Right ventricle myocardium inferior (tissue), 1 donor: ENCODE results near the gene LRRC75A. TPM values are rescaled to one million over a fixed set of nuclear protein-coding genes. Genes with fewer than 3 reads are reported as not detected.
"Not testable (repeated sequence)": the region's sequence is repeated elsewhere in the genome, so short reads cannot be mapped to it uniquely, and the experiment has no call there.

Experiments used
- ATAC-seq: fragments of 200-7000 bp; cut with Tn5 transposase; one replicate; pipeline ENCODE4 v1.9.1; 2020; ENCODE audit warnings: mild to moderate bottlenecking, moderate library complexity
- DNase-seq: peaks from one replicate; pipeline ENCODE4 v3.0.0; 2021; ENCODE audit errors: missing footprints
- intact Hi-C: fragments of 100-400 bp; cut with DNase I; formaldehyde crosslinking; loops from one replicate; pipeline ENCODE4 v1.11.0; 2022
- total RNA-seq: library from RNA; stranded (reverse); fragmentation: NEBNext Ultra II Directional; extraction: Animal tissue kit (Norgen Biotek cat#: 25700); gene quantifications from one replicate; pipeline ENCODE4 v1.2.1, GENCODE V29; 2021
- donor health status: DM: no; HTN: yes; CAD: no; lungs with severe emphysema.

The LRRC75A gene
- total RNA-seq, 1 donor from 2014 or later: 1.1 TPM

DNA sequence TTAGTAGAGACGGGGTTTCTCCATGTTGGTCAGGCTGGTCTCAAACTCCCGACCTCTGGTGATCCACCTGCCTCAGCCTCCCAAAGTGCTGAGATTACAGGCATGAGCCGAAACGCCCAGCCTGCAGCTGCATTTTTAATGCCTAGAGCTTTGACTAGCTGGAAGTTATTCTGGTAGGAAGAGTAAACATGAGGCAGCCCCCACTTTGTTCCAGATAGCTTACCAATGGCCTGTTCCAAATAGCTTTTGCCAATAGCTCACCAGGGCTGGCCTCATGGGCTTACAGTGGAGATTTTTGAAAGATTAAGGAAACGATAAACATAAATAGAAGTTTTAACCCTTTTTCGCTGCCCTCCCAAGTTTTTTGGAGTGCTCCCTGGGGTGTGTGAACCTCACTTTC is 66.8 kb downstream of the LRRC75A start:
- DNase-seq (peak; percentile 20), ATAC-seq (no peak)
- intact Hi-C loops: no loop called here

- ATAC-seq (no peak), DNase-seq (peak; percentile 41)
- intact Hi-C loops: no loop called here
Measured at GRCh38 chr17:16423226-16423872, 68.6 kb downstream of the LRRC75A start.

DNA sequence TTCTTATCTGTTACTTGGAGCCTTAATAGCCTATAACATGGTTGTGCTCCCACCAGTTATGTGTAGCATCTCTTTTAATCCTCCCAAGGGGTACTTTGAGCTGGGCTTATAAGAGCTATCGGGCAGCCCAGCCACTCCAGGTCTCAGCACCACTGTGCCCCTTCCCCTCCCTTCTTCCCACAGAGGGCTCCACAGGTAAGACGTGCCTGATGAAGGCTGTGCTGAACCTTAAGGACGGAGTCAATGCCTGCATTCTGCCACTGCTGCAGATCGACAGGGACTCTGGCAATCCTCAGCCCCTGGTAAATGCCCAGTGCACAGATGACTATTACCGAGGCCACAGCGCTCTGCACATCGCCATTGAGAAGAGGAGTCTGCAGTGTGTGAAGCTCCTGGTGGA is 69.6 kb downstream of the LRRC75A start:
- peak; percentile 20 for DNase-seq
- intact Hi-C loops: no loop called here
- ATAC-seq: no peak

GRCh38 chr17:16419929-16420271 is 72.1 kb downstream of the LRRC75A start:
- intact Hi-C loops: no loop called here
- DNase-seq: peak; percentile 39
- ATAC-seq: no peak

DNA sequence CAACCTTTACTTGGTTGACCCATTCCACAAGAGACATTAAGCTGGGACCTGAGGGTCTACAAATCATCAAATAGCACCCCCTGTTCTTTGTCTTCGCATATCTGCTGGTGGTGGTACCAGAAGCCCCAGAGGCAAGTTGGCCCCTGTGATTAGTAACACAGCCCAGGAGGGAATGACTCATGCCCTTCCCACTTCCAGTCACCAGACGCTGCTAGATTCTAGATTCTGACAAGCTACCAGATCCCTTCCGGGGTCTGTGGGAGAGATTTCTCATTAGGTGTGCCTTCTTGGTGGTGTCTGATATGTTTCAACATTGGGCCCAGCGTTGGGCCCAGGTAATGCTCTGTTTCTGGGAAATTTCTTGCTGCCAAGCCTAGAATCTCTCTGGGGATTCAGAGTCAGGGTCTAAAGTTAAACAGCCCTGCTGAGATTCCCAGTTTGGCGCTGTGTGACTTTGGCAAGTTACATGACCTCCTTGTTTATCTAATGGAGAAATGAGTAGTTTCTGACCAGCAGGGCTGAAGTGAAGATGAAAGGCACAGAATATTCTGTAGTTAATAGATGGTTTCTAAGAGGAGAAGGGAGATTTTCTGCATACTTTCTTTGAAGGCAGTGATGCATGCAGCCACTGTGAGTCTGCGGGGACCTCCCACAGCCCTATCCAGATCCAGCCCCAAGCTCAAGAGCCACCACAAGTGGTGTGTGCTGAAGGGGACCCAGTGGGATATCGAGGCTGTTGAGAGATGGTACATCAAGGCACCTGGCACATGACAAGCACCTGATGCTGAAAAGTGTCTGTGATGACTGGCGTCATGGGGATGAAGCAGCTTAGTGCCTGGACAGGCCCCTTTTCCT is 72.7 kb downstream of the LRRC75A start:
- intact Hi-C loops: no loop called here
- DNase-seq (no peak), ATAC-seq (no peak)

DNA sequence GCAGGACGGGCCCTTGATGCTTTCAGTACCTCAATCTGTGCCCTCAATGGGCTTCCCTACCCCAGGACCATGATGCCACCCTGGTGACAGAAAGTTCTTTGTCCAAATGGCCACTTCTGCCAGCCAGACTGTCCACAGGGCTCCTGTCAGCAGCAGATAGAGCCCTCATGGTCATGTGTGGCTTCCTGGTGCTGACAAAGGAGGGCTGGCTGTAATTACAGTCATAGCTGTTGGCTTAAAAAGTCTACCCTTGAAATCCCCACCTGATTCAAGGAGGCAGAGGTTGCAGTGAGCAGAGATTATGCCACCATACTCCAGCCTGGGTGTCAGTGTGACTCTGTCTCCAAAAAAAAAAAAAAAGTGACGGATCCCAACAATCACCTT is 73.3 kb downstream of the LRRC75A start:
- ATAC-seq: no peak
- peak; percentile 58 for DNase-seq
- intact Hi-C loops: no loop called here

DNA sequence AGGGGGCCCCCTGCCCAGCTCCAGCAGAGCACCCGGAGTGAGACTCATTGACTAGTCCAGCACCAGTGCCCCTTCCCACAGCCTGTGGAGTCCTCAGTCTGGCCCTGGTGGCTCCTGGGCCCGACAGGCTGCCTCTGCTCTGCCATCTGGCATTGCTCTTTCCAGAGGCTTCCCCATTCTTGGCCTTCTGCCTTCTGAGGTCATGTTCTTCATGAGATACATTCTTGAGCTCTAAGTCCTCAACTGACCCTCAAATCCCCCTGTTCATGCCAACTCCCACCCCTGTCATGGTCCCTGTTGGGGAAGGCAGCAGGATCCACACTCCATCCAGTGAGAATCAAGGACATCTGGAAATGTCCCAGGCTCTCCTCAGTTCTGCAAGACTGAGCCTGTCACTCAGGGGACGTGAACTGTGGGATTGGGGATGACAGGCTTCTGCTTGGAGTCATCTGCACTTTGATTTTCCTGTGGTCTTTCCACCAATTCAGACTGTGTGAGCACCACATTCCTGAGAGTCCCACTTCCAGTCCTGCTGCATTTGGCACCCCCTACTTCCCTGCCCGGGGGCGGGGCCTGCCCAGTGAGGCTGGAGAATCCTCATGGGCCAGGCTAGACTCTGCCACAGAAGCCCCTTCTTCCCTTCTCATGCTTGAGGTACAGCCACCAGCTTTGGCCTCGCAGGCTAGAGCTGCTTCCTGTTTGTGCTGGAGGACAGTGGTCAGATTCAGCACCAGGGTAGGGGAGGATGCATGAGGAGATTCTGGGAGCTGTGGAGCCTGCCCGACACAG is 73.9 kb downstream of the LRRC75A start:
- ATAC-seq (no peak), DNase-seq (no peak)
- intact Hi-C loops: no loop called here

GRCh38 chr17:16417399-16417798 is 74.6 kb downstream of the LRRC75A start:
- ATAC-seq: no peak
- peak; percentile 31 for DNase-seq
- intact Hi-C loops: no loop called here

DNA sequence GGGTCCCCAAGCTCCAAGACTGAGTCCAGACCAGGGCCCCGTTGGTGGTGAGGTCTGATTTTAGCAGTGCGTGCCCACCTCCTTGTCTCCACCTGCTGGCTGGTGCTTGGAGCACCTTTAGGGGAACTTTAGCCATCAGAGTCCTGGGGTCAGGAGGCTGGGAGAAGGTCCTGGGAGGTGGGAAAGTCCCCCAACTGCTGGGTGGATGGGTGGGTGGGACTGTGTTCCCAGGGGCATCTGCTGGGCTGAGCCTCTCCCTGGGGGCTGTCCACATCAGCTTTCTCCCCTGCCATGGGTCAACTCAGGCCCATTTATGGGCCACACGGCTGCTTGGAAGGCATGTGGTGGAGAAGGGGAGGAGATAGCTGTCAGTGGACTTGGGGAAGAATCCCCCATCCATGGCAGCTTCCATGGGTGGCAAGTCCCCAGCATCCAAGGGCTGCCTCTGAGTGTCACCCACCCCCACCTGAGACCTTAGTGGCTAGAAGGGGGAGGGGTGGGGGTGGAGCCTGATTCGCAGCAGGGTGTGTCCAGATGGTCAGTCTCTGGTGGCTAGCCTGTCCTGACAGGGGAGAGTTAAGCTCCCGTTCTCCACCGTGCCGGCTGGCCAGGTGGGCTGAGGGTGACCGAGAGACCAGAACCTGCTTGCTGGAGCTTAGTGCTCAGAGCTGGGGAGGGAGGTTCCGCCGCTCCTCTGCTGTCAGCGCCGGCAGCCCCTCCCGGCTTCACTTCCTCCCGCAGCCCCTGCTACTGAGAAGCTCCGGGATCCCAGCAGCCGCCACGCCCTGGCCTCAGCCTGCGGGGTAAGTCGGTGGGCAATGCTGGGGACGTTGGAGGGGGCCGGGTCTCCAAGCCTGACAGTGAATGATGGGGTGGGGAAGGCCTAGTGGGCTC is 76.7 kb downstream of the LRRC75A start, which contains the start of gene TRPV2:
Gene TRPV2, plus strand, starts transcription at position 541 of the 894 bp plus-strand sequence. CDS start 2,098 bp downstream, outside the sequence.
- DNase-seq (peak; percentile 76), ATAC-seq (no peak)
- intact Hi-C loops: no loop called here

DNA sequence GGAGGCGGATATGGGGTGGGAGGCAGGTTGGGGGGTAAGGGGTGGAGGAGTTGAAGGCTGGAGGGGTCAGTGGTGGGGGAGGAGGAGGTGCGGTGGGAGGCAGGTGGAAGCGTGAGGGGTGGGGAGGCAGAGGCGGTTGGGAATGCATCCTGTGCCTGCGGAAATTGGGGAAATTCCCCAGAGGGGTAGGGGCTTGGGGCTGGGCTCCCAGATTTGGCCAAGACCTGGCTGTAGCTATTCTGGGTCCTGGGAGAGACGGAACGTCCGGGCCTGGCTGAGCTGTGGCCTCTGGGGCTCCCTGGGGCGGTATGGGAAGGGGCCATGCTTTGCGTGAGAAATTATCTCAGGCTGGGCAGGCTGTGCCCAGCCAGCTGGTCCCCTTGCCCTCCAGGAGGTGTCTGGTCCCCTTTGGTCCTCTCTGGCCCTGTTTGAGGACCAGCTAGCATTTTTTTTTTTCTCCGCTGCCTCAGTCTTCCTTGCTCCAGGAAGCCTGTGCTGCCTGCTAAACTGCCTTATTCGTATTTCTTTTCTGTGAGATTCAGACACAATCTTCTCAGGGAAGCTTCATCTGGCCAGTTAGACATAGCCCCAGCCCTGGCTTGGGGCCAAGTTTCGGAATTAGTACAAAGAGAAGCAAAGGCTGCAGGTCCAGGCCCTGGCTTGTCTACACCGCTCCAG is 83.9 kb downstream of the LRRC75A start:
- DNase-seq (peak; percentile 83), ATAC-seq (peak; percentile 54)
- intact Hi-C loops: no loop called here

- intact Hi-C loops: no loop called here
- DNase-seq (peak; percentile 59), ATAC-seq (peak; percentile 70)
Measured at GRCh38 chr17:16406742-16407674, 85.0 kb downstream of the LRRC75A start.

- DNase-seq, ATAC-seq, intact Hi-C loops: not testable (repeated sequence)
Measured at GRCh38 chr17:16403847-16404246, 88.1 kb downstream of the LRRC75A start.

DNA sequence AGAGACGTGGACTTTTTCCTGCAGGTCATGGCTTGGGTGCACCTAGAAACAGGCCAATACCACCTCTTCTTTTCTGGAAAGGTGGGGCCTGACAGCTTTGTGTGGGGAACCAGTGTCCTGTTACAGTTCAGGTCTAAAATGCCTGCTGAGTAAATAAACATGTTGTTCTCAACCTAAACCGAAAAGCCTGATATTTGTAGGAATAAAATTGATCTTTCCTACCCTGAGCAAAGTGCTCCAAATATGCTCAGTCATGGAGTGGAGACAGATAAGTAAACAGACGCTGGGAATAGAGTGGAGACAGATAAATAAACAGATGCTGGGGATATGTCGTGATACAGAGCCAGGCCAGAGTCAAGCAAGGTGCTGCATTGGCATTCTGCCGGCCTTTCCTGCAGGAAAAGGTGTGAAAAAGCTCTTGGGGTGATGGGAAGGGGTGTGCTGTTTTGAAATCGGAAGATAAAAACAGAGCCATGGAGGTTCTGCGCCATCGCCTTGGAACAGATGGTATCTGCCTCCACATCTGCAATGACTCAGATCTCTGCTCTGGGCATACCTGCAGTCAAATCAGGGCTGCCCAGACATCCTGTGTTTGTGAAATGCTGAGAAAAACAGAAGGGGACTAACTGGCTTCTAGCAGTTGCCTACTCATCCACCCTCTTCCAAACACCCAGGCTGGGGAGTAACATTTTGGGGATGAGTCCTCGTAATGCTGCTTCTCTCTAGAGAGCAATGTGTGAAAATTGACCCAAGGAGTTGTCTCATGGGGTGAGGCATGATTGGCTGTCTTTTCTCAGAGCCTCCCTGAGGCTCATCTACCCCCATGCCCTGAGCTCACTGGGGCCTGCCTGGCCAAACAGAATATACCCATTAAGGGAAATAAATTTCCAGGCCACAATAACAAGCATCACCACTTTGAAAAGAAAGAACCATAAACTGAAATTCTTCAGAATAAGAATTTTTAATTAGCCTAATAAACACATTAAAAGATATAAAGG is 93.4 kb downstream of the LRRC75A start:
- peak; percentile 13 for DNase-seq
- ATAC-seq: no peak
- intact Hi-C loops: no loop called here

GRCh38 chr17:16396693-16397092 is 95.3 kb downstream of the LRRC75A start:
- peak; percentile 77 for ATAC-seq

GRCh38 chr17:16395887-16396286 is 96.1 kb downstream of the LRRC75A start:
- intact Hi-C loops: not testable (repeated sequence)

More at GRCh38 chr17:16396693-16397092, 95.3 kb downstream of the LRRC75A start:
- intact Hi-C loops, DNase-seq: not testable (repeated sequence)

GRCh38 chr17:16392491-16392890 is 99.5 kb downstream of the LRRC75A start:
- intact Hi-C loops, ATAC-seq: not testable (repeated sequence)
- peak; percentile 30 for DNase-seq

More at GRCh38 chr17:16395887-16396286, 96.1 kb downstream of the LRRC75A start:
- DNase-seq (peak; percentile 32), ATAC-seq (peak; percentile 91)
